Uterus (tissue), 2 donors: ENCODE measurements around the gene GNGT2.

ENCODE experiments used
- CTCF ChIP-seq, 4 experiments: fragments of 200-600 bp in 2 of 4; fragments of 450-650 bp in 2 of 4; sonication (generic) in 2 of 4; IDR thresholded peaks; one replicate each; pipeline ENCODE4 v1.5.1; 2016 to 2019; ENCODE audit warnings: antibody characterized with exemption in 4 of 4, mild to moderate bottlenecking in 2 of 4, moderate library complexity in 1 of 4
- POLR2A ChIP-seq, 2 donors: fragments of 450-650 bp; IDR thresholded peaks; one replicate each; pipeline ENCODE4 v1.6.1; 2016; ENCODE audit warnings: antibody characterized with exemption in 2 of 2, mild to moderate bottlenecking in 1 of 2, moderate library complexity in 1 of 2

GRCh38 chr17:49165143-49165542 is 45.2 kb downstream of the GNGT2 start:
- no peak for TF ChIP-seq CTCF (IDR thresholded peaks at IDR 0.05)
- TF ChIP-seq POLR2A (IDR thresholded peaks at IDR 0.05): no peak
